ENCODE measurements around the gene ZBTB8OS.
"Not testable (repeated sequence)": the region's sequence is repeated elsewhere in the genome, so short reads cannot be mapped to it uniquely, and the experiment has no call there.

Gene ZBTB8OS

GRCh38 chr1:32650248-32650751 lies at the start of gene ZBTB8OS:
Gene ZBTB8OS, minus strand, starts transcription at chr1:32650550. Its CDS starts 21 bp downstream, at chr1:32650529.
- DNase-seq (ENCODE audit: low read depth in 1 of 2, low spot score in 1 of 2), result peak; percentile 65 to 87

DNA sequence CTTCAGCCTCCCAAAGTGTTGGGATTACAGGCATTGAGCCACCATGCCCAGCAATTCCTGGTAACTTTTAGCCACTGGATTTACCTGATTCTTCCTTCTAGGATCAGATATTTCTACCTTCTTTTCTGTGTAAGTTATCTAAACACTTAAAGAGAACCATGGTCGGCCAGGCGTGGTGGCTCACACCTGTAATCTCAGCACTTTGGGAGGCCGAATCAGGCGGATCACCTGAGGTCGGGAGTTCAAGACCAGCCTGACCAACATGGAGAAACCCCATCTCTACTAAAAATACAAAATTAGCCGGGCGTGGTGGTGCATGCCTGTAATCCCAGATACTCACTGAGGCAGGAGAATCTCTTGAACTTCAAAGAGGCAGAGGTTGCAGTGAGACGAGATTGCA lies 46.6 kb upstream of the ZBTB8OS start:
- DNase-seq (ENCODE audit: low read depth in 1 of 2, low spot score in 1 of 2), result not testable (repeated sequence)

DNA sequence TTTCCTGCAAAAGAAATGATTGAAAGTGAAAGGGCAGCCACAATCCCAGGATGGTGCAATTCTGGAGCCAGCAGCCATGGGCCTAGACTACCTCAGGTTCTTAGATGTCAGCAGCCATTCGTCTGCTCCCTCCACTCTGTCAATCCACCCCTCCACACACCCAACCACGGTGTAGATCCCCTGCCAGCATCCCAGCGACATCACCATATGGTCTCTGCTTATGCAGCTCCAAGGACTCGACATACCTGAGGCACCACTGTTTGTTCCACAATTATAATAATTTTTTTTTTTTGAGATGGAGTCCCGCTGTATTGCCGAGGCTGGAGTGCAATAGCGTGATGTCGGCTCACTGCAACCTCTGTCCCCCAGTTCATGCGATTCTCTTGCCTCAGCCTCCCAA lies 45.7 kb upstream of the ZBTB8OS start:
- no peak for DNase-seq (ENCODE audit: low read depth in 1 of 2, low spot score in 1 of 2)

- DNase-seq (ENCODE audit: low read depth in 1 of 2, low spot score in 1 of 2), result no peak
These were observed 45.0 kb upstream of the ZBTB8OS start for GRCh38 chr1:32695098-32695904.

- DNase-seq (ENCODE audit: low read depth in 1 of 2, low spot score in 1 of 2), result no peak
These were observed 43.3 kb upstream of the ZBTB8OS start for GRCh38 chr1:32693455-32694174.

- DNase-seq (ENCODE audit: low read depth in 1 of 2, low spot score in 1 of 2), result no peak
These were observed 36.0 kb upstream of the ZBTB8OS start for GRCh38 chr1:32686387-32686786.

- no peak for DNase-seq (ENCODE audit: low read depth in 1 of 2, low spot score in 1 of 2)
These were observed 35.1 kb upstream of the ZBTB8OS start for GRCh38 chr1:32685498-32685897.

GRCh38 chr1:32684167-32684811 lies 33.9 kb upstream of the ZBTB8OS start:
- DNase-seq (ENCODE audit: low read depth in 1 of 2, low spot score in 1 of 2), result no peak

DNA sequence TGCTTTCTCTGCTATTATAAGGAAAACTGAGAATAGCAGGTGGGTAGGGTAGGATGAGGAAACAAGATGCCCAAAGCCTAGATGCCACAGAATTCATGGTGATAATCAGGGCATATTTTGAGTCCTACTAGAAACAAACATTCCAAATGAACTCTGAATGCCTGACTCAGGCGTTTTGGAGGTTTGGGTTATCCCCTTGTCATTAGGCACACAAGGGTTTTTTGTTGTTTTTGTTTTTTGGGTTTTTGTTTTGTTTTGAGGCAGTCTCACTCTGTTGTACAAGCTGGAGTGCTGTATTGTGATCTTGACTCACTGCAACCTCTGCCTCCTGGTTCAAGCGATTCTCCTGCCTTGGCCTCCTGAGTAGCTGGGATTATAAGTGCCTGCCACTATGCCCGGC lies 33.0 kb upstream of the ZBTB8OS start:
- DNase-seq (ENCODE audit: low read depth in 1 of 2, low spot score in 1 of 2), result no peak

DNA sequence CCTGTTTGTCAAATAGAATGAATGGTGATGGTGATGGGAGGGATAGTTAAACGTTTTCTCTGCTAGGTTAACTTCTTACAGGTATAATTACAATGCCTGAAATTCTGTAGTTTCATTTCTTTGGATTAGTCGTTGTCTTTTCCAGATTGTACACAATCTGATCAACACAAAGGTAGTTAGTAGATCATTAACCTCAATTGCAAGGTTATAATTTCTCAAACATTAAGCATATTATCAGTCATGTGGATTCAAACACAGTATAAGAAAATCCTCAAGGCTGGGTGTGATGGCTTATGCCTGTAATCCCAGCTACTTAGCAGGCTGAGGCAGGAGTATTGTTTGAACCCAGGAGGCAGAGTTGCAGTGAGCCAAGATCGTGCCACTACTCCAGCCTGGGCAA lies 31.6 kb upstream of the ZBTB8OS start:
- DNase-seq (ENCODE audit: low read depth in 1 of 2, low spot score in 1 of 2), result no peak

DNA sequence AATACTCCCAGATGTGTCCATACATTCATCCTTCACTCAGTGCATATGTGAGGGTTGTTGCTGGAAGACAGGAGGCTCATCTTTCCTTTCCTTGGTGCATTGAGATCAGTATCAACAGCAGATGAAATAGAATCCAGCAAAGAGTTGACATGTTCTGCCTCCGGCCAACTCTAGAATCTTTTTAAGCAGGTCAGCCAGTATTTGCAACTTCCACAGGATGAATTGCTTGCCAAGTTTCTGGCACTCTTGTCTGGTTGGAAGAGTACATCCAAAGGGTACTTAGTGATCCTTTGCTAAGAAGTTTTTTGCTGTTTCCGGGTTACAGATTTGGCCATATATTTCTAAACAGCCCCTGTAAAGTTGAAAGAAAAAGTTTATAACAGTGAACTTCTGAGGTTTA lies 31.2 kb upstream of the ZBTB8OS start:
- no peak for DNase-seq (ENCODE audit: low read depth in 1 of 2, low spot score in 1 of 2)

- no peak for DNase-seq (ENCODE audit: low read depth in 1 of 2, low spot score in 1 of 2)
These were observed 30.3 kb upstream of the ZBTB8OS start for GRCh38 chr1:32680642-32681041.

DNA sequence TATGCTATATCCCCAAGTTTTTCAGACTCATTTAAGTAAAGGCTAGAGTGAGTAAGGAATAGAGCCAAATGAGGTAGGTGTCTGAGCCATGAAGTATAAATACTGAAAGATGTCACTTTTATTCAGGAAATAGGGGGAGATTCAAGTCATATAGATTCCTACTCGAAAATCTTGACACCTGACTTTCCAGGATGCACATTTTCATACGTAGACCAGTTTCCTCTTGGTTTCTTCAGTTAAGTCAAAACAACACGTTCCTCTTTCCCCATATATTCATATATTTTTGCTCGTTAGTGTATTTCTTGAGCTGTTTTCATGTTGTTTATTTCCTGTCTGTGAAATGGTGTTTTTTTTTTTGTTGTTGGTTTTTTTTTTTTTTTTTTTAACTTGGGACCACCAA lies 29.6 kb upstream of the ZBTB8OS start:
- not testable (repeated sequence) for DNase-seq (ENCODE audit: low read depth in 1 of 2, low spot score in 1 of 2)

DNA sequence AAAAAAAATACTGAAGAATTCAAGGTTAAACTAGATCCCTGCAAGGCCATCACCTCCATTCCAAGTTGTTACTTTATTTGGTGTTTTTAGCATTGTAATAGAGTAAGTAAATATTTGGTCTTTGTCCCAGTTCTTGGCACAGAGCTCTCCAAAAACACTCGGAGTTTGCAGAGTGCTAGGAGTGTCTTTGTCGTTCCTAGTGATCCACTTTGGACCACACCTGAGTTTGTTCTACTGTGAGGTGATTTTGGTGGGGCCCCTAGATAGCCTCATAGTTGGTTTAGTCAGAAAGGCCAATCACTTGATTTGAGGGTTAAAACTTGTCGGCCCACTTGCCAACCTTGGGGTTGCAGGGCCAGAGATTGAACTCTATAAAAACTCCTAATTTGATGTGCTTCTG lies 26.6 kb upstream of the ZBTB8OS start:
- DNase-seq (ENCODE audit: low read depth in 1 of 2, low spot score in 1 of 2), result no peak

DNA sequence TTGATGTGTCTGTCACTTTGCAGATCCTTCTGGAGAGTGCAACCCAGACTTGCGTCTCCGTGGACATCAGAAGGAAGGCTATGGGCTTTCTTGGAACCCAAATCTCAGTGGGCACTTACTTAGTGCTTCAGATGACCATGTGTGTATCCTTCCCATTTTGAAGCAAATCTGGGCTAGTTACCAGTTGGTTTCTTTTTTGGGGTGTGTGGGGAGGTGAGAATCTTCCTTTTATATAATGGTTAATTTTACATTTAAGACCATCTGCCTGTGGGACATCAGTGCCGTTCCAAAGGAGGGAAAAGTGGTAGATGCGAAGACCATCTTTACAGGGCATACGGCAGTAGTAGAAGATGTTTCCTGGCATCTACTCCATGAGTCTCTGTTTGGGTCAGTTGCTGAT lies 18.4 kb upstream of the ZBTB8OS start:
- not testable (repeated sequence) for DNase-seq (ENCODE audit: low read depth in 1 of 2, low spot score in 1 of 2)

GRCh38 chr1:32666901-32667566 lies 16.7 kb upstream of the ZBTB8OS start:
- DNase-seq (ENCODE audit: low read depth in 1 of 2, low spot score in 1 of 2), result no peak

DNA sequence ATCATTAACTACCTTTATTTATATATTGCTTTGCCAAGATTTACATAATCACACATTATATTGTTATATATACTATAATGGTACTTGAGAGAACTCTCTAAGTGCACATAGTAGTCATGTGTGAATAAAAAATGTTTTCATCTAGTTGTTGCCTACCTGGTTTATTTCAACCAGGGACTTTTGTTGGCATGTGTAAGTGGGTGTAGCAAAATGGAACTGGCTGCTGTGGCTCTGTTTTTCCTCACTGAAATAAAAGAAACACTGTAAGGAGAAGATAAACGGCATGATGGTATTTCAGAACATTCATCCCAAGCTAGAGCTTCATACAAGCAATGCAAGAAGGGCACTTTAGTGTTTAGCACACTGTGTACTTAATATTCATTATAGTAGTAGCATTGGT lies 15.6 kb upstream of the ZBTB8OS start:
- DNase-seq (ENCODE audit: low read depth in 1 of 2, low spot score in 1 of 2), result no peak

- no peak for DNase-seq (ENCODE audit: low read depth in 1 of 2, low spot score in 1 of 2)
These were observed 9.2 kb upstream of the ZBTB8OS start for GRCh38 chr1:32659581-32659980.

- DNase-seq (ENCODE audit: low read depth in 1 of 2, low spot score in 1 of 2), result no peak
These were observed 2.1 kb upstream of the ZBTB8OS start for GRCh38 chr1:32652244-32652962.

DNA sequence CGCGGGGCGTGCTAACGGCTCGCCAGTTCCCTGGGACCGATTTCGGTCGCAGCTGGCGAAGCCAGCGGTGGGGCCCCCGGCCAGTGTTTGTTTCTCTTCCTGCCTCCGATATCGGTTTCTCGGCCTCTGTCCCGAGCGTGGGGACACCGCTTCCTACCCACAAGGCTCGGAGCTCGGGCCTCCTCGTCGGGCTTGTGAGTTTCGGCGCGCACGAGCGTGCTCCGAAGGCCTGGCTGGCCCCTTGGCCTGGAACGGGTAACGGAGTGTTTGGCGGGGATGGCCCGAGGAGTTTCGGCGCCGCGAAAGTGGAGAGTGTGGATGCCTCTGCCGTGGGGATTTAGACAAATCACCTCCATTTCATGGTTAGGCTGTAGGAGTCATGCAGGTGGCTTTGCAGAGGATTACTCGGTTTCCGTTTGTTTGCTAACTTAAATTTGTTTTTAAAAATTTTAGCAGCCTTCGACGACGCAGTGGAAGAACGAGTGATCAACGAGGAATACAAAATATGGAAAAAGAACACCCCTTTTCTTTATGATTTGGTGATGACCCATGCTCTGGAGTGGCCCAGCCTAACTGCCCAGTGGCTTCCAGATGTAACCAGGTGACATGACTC lies 1.2 kb upstream of the ZBTB8OS start:
- no peak for DNase-seq (ENCODE audit: low read depth in 1 of 2, low spot score in 1 of 2)
